OCI-LY1 (cell line): ENCODE data around the gene TRIP12.
A peak's percentile ranks its signal among the peaks of the same experiment; 100 is the strongest.

Source experiments
- H2AFZ ChIP-seq: fragments of 200-600 bp; sonication (generic), shearing (Covaris generic); 2 replicates; pipeline ENCODE4 v1.6.0; 2014; ENCODE audit warnings: antibody characterized with exemption, mild to moderate bottlenecking, low read length
- H3F3A ChIP-seq: fragments of 200-600 bp; sonication (generic), shearing (Covaris generic); 2 replicates; pipeline ENCODE4 v1.6.0; 2014; ENCODE audit warnings: mild to moderate bottlenecking, antibody characterized with exemption, low read length, moderate library complexity; ENCODE audit not compliant: insufficient read depth
- H3K27ac ChIP-seq: fragments of 200-600 bp; sonication (generic); 2 replicates; pipeline ENCODE4 v1.5.1; 2014; ENCODE audit warnings: low read length, mixed run types, mild to moderate bottlenecking, low read depth; ENCODE audit not compliant: poor library complexity, severe bottlenecking
- H3K27me3 ChIP-seq: fragments of 200-600 bp; sonication (generic); 2 replicates; pipeline ENCODE4 v1.6.0; 2014; ENCODE audit warnings: antibody characterized with exemption, mild to moderate bottlenecking, low read length, moderate library complexity; ENCODE audit not compliant: insufficient read depth
- H3K36me3 ChIP-seq: fragments of 200-600 bp; sonication (generic); 2 replicates; pipeline ENCODE4 v1.6.1; 2014; ENCODE audit warnings: mild to moderate bottlenecking, antibody characterized with exemption, low read length, moderate library complexity, mixed read lengths; ENCODE audit not compliant: insufficient read depth
- H3K4me1 ChIP-seq: fragments of 200-600 bp; sonication (generic); 2 replicates; pipeline ENCODE4 v1.5.1; 2014; ENCODE audit warnings: mild to moderate bottlenecking, low read length, moderate library complexity; ENCODE audit not compliant: insufficient read depth, severe bottlenecking
- H3K4me2 ChIP-seq: fragments of 200-600 bp; sonication (generic), shearing (Covaris generic); 2 replicates; pipeline ENCODE4 v1.6.1; 2014; ENCODE audit warnings: low read length
- H3K4me3 ChIP-seq: fragments of 200-600 bp; sonication (generic); 2 replicates; pipeline ENCODE4 v1.5.1; 2014; ENCODE audit warnings: low read length, low read depth, mild to moderate bottlenecking, mixed read lengths; ENCODE audit not compliant: poor library complexity, severe bottlenecking
- H3K79me2 ChIP-seq: fragments of 200-600 bp; shearing (Covaris generic); 2 replicates; pipeline ENCODE4 v1.6.1; 2016; ENCODE audit warnings: mixed run types, low read length, mixed read lengths; ENCODE audit not compliant: insufficient read depth
- H3K9ac ChIP-seq: fragments of 200-600 bp; sonication (generic), shearing (Covaris generic); 2 replicates; pipeline ENCODE4 v1.6.1; 2014; ENCODE audit warnings: mild to moderate bottlenecking, low read length, mixed read lengths
- H3K9me2 ChIP-seq: fragments of 200-600 bp; sonication (generic), shearing (Covaris generic); 2 replicates; pipeline ENCODE4 v1.6.1; 2014; ENCODE audit warnings: low read depth, mild to moderate bottlenecking, low read length, mixed read lengths
- H3K9me3 ChIP-seq: fragments of 200-600 bp; shearing (Covaris generic); 2 replicates; pipeline ENCODE4 v1.6.1; 2014; ENCODE audit warnings: low read length, mixed read lengths
- H4K20me1 ChIP-seq: fragments of 200-600 bp; sonication (generic), shearing (Covaris generic); 2 replicates; pipeline ENCODE4 v1.6.0; 2016; ENCODE audit warnings: mild to moderate bottlenecking, low read length; ENCODE audit not compliant: insufficient read depth
- EZH2 ChIP-seq: fragments of 200-600 bp; sonication (generic), shearing (Covaris generic); IDR thresholded peaks from 2 replicates; pipeline ENCODE4 v1.8.0; 2017; ENCODE audit warnings: borderline replicate concordance, mixed run types, mild to moderate bottlenecking, antibody characterized with exemption, low read length, moderate library complexity, mixed read lengths
- TF ChIP-seq, protein P1 (sequence below): fragments of 200-600 bp; sonication (generic), shearing (Covaris generic); IDR thresholded peaks from 2 replicates; pipeline ENCODE4 v1.5.1; 2017; ENCODE audit warnings: mild to moderate bottlenecking, antibody characterized with exemption, low read length, moderate library complexity, mixed read lengths

The TRIP12 gene

DNA sequence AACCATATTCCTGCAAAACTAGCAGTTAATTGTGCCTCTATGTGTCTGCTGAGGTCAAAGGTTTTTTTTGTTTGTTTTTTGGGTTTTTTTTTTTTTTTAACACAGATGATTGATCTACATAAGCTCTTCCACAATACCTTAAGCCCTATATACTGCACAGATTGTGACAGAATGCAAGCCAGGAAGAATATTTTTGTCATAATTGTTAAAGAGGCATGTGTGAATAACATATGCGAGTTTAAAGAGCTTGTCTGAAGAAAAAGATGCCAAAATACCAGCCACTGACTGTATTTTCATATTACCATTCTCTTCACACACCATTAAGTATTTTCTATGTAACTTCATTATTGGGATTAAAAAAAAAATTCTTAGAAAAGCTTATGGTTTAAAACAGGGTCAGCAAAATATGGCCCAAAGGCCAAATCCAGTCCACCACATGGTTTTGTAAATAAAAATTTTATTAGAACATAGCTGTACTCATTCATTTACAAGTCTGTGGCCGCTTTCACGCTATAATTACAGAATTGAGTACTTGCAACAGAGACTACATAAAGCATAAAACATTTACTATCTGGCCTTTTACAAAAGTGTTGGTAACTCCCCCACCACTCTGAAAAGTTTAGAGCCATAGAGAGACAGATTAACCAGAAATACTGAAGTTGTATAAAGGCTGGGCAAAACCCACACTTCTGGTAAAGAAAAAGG, 89.9 kb downstream of the TRIP12 start:
- Histone ChIP-seq H3K9ac (no peak overlapping the region), H3K27ac (peak overlapping the region; percentile 36), H3K27me3 (no peaks in the 10 kb centered on the region), H2AFZ (no peak overlapping the region), H3K4me2 (no peak overlapping the region), H4K20me1 (no peaks in the 10 kb centered on the region), H3K79me2 (no peaks in the 10 kb centered on the region; the same call in 1 of the 2 replicates), H3K9me3 (no peaks in the 10 kb centered on the region), H3K36me3 (peaks cover 68% of the 10 kb centered on the region), H3F3A (no peaks in the 10 kb centered on the region), H3K4me1 (peaks cover 22% of the 10 kb centered on the region), H3K9me2 (no peaks in the 10 kb centered on the region), H3K4me3 (no peak overlapping the region)
- TF ChIP-seq EZH2 = no peak
- TF ChIP-seq, protein P1, sequence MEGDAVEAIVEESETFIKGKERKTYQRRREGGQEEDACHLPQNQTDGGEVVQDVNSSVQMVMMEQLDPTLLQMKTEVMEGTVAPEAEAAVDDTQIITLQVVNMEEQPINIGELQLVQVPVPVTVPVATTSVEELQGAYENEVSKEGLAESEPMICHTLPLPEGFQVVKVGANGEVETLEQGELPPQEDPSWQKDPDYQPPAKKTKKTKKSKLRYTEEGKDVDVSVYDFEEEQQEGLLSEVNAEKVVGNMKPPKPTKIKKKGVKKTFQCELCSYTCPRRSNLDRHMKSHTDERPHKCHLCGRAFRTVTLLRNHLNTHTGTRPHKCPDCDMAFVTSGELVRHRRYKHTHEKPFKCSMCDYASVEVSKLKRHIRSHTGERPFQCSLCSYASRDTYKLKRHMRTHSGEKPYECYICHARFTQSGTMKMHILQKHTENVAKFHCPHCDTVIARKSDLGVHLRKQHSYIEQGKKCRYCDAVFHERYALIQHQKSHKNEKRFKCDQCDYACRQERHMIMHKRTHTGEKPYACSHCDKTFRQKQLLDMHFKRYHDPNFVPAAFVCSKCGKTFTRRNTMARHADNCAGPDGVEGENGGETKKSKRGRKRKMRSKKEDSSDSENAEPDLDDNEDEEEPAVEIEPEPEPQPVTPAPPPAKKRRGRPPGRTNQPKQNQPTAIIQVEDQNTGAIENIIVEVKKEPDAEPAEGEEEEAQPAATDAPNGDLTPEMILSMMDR = no peak

DNA sequence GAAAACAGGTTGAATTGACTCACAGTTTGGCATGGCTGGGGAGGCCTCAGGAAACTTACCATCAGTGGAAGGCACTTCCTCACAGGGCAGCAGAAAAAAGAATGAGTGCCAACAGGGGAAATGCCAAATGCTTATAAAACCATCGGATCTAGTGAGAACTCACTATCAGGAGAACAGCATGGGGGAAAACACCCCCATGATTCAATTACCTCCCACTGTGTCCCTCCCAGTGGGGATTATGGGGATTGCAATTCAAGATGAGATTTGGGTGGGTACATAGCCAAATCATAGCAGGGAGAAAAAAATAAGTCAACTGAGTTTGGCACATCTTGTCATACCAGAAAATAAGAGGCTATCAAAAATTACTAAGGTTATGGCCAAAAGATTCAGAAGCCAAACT, 96.3 kb downstream of the TRIP12 start:
- Histone ChIP-seq H3K9me2 (no peaks in the 10 kb centered on the region), H3K4me3 (no peak overlapping the region), H3F3A (no peaks in the 10 kb centered on the region), H2AFZ (no peak overlapping the region), H3K27me3 (no peaks in the 10 kb centered on the region), H3K9me3 (peaks cover 5% of the 10 kb centered on the region), H3K27ac (no peak overlapping the region), H3K79me2 (no peaks in the 10 kb centered on the region), H4K20me1 (no peaks in the 10 kb centered on the region), H3K4me2 (no peak overlapping the region), H3K4me1 (no peaks in the 10 kb centered on the region), H3K36me3 (peaks cover 81% of the 10 kb centered on the region), H3K9ac (no peak overlapping the region)
- TF ChIP-seq, protein P1 = no peak
- no peak for TF ChIP-seq EZH2

DNA sequence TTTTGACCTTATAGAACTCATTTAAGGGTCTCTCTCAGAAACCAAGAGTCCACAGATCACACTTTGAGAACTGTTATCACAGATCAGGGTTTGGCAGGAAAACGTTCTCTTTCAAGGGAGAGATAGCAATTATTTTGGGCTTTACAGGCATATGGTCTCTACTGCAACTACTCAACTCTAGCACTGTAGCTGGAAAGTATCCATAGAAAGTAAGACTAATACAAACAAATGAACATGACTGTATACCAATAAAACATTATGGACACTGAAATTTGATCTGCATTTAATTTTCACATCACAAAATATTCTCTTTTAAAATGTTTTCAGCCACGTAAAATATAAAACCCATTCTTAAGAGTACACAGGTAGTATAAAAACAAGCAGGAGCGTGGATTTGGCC, 100.5 kb downstream of the TRIP12 start:
- Histone ChIP-seq H2AFZ (no peak overlapping the region), H3K4me1 (no peaks in the 10 kb centered on the region), H3K4me3 (no peak overlapping the region), H4K20me1 (no peaks in the 10 kb centered on the region), H3F3A (no peaks in the 10 kb centered on the region), H3K9ac (no peak overlapping the region), H3K79me2 (no peaks in the 10 kb centered on the region), H3K27ac (no peak overlapping the region), H3K9me3 (peaks cover 5% of the 10 kb centered on the region), H3K36me3 (peaks cover 71% of the 10 kb centered on the region), H3K9me2 (no peaks in the 10 kb centered on the region), H3K4me2 (no peak overlapping the region), H3K27me3 (no peaks in the 10 kb centered on the region)
- TF ChIP-seq, protein P1 = no peak
- no peak for TF ChIP-seq EZH2
